Ureter (tissue), 1 donor: Measurements from ENCODE around the gene ST3GAL3. TPM values are rescaled to one million over a fixed set of nuclear protein-coding genes. Genes with fewer than 3 reads are reported as not detected.

Source experiments
- DNase-seq: peaks from one replicate; pipeline ENCODE4 v3.0.0-alpha.2; 2020; ENCODE audit warnings: low spot score
- total RNA-seq: library from RNA; stranded (reverse); gene quantifications from one replicate; pipeline ENCODE4 v1.2.4, GENCODE V29; 2023
- donor health status: DM: yes; HTN: yes; CAD: no.

The ST3GAL3 gene
- total RNA-seq, 1 donor from 2014 or later, result 39.5 TPM

DNA sequence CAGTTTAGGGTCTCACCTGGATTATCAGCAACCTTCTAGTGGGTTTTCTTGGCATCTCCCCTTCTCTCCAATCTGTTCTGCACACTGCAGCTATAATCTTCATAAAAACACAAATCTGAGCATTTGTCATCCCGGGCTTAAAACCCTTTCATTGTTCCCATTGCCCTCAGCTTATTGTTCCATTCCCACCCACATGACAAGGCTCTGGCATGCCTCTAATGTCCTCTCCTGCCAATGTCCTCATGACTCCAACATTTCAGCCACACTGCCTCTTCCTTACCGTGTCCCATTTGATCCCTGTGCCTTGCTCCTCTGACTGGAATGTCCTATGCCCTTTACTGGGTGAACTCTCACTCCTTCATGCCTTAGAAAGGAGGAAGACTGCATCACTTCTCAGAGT lies 255.0 kb downstream of the ST3GAL3 start:
- no peak for DNase-seq

DNA sequence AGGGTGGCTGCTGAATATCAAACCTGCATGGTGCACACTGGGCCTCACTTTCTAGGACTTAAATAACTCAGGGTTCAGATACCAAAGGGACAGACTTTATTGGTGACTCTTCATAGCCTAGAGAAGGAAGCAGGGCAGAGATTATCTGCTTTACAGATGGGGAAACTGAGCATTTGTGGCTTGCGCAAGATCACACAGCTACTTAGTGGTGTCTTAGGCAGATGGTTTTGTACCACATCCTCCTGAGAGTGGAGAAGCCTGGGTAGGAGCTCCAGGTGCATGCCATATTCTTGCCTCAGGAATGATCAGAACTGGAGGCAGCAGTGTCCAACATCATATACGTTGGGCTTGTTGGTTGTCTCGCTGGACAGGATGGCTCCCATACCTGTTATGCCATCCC lies 255.7 kb downstream of the ST3GAL3 start:
- no peak for DNase-seq

DNA sequence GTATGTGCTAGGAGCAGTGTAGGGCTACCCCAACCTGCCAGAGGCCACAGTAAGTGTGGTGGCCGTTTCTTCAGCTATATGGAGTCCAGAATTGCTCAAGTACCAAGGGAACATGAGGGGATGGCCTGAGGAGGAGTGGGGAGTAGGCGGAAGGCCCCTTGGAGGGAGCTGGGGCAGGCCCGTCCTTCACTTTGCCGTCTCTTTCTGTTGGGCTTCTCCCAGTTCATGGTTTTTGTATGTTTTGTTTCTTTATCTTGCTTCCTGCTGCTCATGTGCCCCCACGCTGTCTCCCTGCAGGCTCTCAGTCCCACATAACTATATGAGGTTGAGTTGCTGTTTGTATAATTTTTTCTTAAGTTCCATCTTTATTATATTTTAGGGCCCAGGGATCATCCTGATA lies 256.6 kb downstream of the ST3GAL3 start:
- DNase-seq, result no peak

DNA sequence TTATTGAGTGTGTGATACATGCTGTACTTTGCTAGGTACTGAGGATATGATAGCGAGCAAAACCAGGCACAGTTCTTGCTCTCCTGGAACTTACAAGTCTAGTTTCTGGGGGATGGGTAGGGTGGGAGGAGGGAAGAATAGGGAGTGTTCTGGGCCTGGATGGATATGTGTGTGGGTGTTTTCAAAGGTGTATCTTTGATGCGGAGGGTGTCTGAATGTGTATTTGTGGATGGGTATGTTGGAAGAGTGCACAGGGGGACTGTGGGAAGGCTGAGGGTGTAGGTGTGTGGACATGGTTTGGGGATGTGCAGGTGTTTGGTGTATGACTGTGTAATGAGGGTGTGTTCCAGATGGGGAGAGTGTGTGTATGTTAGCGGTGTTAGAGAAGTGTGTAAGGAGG lies 258.0 kb downstream of the ST3GAL3 start:
- no peak for DNase-seq

DNA sequence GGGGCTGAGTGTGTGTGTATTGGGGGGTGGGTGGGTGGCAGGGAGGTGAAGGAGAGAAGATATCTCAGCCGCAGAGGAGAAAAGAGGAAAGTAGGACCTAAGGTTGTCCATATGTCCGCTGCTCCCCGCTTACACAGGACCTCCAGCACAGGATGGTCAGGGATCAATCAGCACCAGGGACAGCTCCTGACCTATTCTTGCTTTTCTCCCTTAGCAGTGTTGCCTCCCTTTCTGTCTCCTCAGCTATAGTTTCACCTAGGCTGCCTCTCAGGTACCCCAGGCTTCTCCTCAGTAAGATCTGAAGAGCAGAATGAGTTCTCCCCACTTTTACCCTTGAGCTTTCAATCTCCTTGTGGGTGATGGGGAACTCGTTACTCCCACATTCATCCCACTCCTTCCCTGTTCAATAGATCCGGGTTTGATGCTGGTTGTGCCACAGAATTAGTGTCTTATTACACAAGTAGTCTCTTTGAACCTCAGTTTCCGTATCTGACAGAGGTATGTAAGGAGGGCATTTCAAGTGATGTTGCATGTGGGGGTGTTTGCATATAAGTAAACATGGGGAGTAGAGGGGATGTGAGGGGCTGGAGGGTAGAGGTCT lies 261.1 kb downstream of the ST3GAL3 start:
- DNase-seq, result no peak

DNA sequence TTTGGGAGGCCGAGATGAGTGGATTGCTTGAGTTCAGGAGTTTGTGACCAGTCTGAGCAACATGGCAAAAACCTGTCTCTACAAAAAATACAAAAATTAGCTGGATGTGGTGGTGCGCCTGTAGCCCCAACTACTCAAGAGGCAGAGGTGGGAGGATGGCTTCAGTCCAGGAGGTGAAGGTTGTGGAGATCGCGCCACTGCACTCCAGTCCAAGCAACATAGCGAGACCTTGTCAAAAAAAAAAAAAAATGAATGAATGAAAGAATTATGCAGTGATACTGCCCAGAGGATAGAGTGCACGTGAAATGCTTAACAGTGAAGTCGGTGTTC lies 262.0 kb downstream of the ST3GAL3 start:
- DNase-seq, result no peak

DNA sequence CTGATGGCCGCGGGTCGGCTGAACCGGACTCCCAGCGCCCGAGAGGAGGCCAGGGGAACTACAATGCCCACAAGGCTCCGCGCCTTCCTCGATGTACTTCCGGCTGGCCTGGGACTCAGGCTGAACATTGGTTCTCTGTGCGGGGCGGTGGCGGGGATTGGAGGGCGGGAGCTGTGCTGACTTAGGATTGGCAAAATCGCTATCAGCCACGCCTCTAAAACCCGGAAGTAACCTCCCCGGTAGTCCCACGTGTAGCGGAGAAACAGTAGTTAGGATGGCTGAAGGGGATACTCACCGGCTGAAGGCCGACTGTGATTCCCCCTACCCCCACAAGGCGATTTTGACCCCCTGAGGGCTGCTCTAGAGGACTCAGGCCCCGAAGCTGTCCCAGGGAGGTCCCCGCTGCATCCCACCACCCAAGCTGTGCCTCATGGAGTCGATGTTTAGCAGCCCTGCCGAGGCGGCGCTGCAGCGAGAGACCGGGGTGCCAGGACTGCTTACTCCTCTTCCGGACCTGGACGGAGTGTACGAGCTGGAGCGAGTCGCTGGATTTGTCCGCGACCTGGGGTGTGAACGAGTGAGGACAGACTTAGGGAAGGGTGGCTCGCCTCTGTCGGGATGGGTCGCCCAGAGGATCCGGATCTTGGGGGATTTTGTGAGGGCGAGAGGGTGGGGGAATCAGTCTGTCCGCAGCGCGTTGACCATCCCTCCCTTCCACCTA lies 262.6 kb downstream of the ST3GAL3 start, which contains the start of gene DPH2:
Gene DPH2, plus strand, starts transcription at position 265 of the 721 bp plus-strand sequence. Its CDS starts 166 bp downstream, at position 431.
- DNase-seq, result peak; percentile 98

DNA sequence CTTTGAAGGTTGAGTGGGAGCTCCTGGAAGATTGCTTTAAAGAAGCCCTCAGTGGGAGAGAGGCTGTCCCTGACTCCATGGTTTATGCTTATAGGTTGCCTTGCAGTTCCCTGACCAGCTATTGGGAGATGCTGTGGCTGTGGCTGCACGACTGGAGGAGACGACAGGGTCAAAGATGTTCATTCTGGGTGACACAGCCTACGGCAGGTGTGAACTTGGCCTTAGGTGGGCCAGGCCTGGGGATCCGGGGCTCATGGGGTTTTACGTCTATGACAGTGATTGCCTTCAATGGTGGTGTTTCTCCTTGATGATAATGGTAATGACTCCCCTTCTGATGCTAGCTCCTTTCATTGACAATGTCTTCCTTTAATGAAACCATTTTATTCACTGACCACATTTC lies 263.2 kb downstream of the ST3GAL3 start:
- no peak for DNase-seq

DNA sequence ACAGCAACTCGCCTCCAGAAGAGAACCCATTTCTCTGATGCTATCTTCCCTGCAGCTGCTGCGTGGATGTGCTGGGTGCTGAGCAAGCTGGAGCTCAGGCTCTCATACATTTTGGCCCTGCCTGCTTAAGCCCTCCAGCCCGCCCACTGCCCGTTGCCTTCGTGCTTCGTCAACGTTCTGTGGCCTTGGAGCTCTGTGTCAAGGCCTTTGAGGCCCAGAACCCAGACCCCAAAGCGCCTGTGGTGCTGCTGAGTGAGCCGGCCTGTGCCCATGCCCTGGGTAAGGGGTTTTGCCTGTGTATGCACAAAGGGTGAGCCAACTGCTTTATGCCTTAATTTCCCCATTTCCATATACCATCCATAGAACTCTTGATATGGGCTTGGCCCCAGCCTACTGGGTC lies 263.6 kb downstream of the ST3GAL3 start:
- no peak for DNase-seq

DNA sequence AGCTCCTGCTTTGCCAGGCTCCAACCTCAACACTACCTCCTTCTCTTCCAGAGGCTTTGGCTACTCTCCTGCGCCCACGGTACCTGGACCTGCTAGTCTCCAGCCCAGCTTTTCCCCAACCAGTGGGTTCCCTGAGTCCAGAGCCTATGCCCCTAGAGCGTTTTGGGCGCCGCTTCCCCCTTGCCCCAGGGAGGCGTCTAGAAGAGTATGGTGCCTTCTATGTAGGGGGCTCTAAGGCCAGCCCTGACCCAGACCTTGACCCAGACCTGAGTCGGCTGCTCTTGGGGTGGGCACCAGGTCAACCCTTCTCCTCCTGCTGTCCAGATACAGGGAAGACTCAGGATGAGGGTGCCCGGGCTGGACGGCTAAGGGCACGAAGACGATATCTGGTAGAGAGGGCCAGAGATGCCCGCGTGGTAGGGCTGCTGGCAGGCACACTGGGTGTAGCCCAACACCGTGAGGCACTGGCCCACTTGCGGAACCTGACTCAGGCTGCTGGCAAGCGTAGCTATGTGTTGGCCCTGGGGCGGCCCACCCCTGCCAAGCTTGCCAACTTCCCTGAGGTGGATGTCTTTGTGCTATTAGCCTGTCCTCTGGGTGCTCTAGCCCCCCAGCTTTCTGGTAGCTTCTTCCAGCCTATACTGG lies 264.1 kb downstream of the ST3GAL3 start:
- no peak for DNase-seq

DNA sequence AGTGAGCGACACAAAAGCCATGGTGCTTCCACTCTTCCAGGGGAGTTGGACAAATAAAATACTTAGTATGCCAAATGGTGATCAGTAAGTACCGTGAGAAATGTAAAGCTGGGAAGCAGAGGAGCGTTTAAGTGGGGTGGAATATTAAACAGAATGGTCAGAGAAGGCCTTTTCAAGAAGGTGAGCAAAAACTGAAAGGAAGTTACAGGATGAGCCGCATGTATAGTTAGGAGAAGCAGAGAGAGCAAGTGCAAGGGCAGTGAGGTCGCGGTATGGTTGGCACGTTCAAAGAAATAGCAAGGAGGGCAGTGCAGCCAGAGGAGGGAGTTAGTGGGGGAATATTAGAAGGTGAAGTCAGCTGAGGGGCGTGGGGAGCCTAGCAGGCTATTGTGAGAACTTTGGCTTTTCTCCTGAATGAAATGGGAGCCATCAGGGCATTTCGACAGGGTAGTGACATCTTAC lies 266.7 kb downstream of the ST3GAL3 start:
- peak; percentile 51 for DNase-seq

DNA sequence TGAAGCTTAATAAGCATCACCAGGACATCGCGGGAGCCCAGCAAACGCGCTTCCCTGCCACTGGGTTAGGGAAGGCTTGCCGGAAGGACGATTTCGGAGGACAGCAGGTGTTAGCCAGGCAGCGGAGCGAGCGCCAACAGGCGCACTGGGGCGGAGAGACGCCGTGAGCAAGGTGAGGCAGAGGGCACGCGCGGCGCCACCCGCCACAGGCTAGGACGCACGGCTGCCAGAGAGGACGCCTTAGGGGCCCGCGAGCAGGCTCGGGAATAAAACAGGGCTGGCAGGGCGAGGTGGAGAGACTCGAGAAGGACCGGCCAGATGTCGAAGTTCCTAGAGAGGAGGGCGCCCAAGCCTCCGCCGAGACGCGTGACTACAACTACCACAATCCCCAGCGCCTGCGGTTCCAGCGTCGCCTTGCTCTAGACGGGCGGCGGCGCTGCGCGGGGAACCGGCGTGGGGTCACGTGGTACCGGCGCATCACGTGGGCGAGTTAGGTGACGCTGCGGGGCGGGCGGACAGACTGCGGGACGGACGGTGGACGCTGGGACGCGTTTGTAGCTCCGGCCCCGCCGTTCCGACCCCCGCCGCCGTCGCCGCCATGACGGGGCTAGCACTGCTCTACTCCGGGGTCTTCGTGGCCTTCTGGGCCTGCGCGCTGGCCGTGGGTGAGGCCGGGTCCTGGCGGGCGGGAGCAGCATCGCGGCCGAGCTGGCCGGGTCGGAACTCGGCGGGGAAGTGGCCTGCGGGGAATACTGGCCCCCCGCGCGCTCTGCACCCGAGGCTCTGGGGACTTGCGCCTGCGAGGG lies 267.3 kb downstream of the ST3GAL3 start, which contains the start of gene ATP6V0B:
Gene ATP6V0B, plus strand, starts transcription at position 518 of the 806 bp plus-strand sequence. Its CDS starts 81 bp downstream, at position 599.
- peak; percentile 98 for DNase-seq

DNA sequence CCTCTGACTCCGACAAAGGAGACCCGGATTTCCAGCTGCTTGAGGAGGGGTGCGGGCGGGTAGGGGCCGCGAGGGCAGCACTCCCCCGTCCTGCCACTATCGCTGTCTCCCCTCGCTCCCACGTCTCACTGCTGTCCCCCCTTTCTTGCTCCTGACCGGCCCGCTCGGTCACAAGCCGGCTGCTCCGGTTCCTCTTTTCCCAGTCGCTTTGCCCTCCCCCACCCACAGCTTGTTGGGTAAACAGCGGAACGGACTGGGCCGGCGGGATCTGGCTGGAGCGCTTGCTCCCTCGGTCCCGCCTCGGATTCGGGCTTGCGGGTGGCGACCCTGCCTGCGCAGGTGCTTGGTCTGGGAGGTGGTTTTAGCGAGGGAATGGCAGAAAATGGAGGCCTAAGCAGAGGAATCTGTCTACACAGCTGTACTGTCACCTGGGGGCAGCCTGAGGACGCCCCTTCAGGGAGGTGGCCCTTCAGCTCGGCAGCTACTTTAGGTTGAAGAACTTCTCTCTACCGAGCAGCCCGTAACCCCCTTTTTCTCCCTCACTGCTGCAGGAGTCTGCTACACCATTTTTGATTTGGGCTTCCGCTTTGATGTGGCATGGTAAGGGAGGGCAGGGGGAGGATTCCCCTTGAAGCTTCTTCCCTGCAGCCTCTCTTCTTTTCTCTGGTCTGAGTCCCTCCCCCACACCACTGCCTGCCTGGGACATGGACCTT lies 268.1 kb downstream of the ST3GAL3 start:
- DNase-seq, result peak; percentile 86

DNA sequence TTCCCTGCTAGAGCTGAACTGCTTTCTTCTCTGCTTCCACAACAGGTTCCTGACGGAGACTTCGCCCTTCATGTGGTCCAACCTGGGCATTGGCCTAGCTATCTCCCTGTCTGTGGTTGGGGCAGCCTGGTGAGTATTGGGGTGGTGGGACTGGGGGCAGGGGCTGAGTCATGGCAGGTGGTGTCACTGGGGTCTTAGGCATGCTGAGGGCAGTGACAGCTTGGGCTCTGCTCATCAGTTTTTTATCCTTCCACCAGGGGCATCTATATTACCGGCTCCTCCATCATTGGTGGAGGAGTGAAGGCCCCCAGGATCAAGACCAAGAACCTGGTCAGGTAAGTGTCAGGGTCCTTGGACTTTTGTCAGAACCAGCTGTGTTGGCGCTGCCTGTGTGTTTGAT lies 268.7 kb downstream of the ST3GAL3 start:
- no peak for DNase-seq

DNA sequence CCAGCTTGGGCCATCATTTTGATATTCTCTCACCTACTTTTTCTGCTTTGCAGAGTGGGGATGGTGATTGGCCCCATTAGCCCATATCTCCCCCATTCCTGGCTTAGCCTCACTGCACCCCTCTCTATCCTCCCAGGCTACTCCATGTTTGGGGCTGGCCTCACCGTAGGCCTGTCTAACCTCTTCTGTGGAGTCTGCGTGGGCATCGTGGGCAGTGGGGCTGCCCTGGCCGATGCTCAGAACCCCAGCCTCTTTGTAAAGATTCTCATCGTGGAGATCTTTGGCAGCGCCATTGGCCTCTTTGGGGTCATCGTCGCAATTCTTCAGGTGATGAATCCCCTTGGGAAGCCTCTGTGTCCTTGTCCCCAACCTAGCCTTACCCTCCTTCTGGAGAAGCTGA lies 269.6 kb downstream of the ST3GAL3 start:
- peak; percentile 39 for DNase-seq

DNA sequence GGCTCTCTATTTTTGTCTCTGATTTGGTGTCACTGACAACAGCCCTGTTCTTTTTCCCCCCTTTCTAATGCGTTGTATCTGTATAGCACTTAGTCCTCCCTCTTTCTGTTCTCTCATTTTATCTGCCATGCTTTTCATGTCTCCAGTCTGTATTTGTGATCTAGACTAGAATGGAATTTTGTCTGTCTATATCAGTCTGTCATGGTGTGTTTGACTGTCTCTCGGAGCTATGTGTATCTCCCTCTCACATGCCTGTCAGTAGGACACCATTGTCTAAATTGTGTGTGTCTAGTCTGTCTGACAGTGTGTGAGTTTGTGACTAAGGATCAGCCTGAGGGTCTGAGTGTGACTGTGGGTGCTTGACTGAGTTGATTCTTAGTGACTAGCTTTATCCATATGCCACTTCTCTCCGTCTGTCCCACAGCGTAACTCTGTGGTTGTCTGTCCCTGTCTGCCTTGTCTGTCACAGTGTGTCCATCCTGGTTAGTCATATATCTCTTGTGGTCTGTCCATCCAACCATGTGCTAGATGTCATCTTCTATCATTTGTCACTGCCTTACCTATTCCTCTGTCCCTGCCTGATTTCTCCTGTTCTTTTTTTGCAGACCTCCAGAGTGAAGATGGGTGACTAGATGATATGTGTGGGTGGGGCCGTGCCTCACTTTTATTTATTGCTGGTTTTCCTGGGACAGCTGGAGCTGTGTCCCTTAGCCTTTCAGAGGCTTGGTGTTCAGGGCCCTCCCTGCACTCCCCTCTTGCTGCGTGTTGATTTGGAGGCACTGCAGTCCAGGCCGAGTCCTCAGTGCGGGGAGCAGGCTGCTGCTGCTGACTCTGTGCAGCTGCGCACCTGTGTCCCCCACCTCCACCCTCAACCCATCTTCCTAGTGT lies 270.3 kb downstream of the ST3GAL3 start:
- DNase-seq, result no peak

DNA sequence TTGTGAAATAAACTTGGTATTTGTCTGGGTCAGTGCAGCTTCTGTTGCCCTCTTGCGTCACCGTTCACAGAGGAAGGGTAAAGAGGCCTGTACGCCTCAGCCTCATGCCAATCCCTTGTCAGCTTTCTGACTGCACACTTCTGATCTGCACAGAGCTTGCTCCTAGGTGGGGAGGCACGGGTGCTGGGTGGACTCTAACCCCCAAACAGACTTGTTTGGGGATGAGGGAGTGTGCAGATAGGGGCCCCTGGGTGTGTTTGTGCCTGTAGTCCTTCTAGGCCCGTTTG lies 270.9 kb downstream of the ST3GAL3 start:
- no peak for DNase-seq

DNA sequence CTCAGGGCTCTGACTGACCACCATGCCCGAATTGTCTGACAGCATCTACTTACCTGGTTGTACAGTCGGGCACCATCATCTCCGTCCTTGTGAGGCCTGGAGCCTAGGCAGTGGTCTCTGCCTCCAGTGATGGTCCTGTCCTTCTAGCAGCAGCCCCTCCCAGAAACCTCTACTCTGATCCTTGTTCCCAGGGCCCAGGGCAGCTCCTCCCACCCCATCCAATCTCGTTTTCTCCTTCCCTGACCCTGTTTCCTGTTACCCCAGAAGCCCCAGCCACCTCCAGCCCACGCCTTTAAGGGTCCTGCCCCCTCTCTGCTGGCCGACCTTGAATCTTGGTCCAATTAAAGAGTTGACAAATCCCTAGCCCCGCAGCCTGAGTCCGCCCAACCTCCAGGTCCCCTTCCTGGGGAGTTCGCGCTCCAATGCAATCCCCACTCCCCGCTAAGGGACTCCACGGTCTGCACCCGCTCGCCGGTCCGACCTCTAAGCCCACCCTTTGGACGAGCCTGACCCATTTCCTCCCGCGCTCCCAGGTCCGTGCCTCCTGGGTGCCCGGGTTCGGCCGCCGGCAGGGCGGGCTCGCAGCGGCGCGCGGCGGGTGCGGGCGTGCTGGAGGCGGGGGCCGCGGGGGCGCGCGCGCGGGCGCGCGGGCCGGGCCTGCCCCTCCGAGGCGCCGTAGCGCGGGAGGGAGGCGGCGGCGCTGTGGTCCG lies 271.4 kb downstream of the ST3GAL3 start, which contains the start of gene B4GALT2:
Gene B4GALT2, plus strand, starts transcription at position 660 of the 710 bp plus-strand sequence. CDS start 1,951 bp downstream, outside the sequence.
- peak; percentile 43 for DNase-seq

DNA sequence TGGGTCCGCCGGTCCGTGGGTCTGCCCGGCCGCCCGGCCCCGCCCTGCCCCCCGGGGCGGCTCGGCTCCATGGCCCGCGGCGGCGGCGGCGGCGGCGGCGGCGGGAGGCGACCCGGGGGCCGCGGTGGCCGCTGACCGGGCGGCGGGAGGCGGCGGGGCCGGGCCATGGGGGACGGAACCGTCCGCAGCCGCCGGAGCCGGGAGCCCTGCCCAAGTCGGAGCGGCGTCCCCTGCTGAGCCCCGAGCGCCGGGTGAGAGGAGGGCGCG lies 271.9 kb downstream of the ST3GAL3 start:
- peak; percentile 40 for DNase-seq
